Liver (tissue), 9 donors: ENCODE results near the gene ZSCAN16. TPM values are rescaled to one million over a fixed set of nuclear protein-coding genes. Genes with fewer than 3 reads are reported as not detected.

Experiments
- DNase-seq: peaks from one replicate; pipeline ENCODE4 v3.0.0-alpha.2; 2017; ENCODE audit warnings: low spot score
- H3K27ac ChIP-seq, 2 donors: one replicate each; pipeline ENCODE4 v1.7.0; 2013; ENCODE audit warnings: inconsistent platforms in 2 of 2, low read length in 2 of 2, control low read depth in 1 of 2, low read depth in 1 of 2, mild to moderate bottlenecking in 1 of 2
- H3K27me3 ChIP-seq, 4 donors: one replicate each; pipeline versions ENCODE4 v1.6.1 to v1.7.0; 2013; ENCODE audit warnings: low read length in 3 of 4, inconsistent platforms in 1 of 4, mild to moderate bottlenecking in 1 of 4, moderate library complexity in 1 of 4; ENCODE audit not compliant: control insufficient read depth in 4 of 4, insufficient read depth in 4 of 4
- H3K36me3 ChIP-seq, 4 donors: one replicate each; pipeline versions ENCODE4 v1.6.1 to v1.7.0; 2013; ENCODE audit warnings: low read length in 3 of 4, mild to moderate bottlenecking in 3 of 4, low read depth in 1 of 4, moderate library complexity in 1 of 4; ENCODE audit not compliant: control insufficient read depth in 4 of 4, insufficient read depth in 3 of 4
- H3K4me1 ChIP-seq, 4 donors: one replicate each; pipeline versions ENCODE4 v1.6.1 to v1.7.0; 2013; ENCODE audit warnings: low read length in 3 of 4, mild to moderate bottlenecking in 3 of 4, moderate library complexity in 1 of 4; ENCODE audit not compliant: control insufficient read depth in 4 of 4, insufficient read depth in 4 of 4
- H3K4me3 ChIP-seq, 3 donors: one replicate each; pipeline versions ENCODE4 v1.6.1 to v1.7.0; 2013; ENCODE audit warnings: low read length in 3 of 3, control low read depth in 1 of 3, low read depth in 1 of 3, mild to moderate bottlenecking in 1 of 3
- H3K9ac ChIP-seq, 2 donors: one replicate each; pipeline ENCODE4 v1.7.0; 2013; ENCODE audit warnings: low read length in 2 of 2, mild to moderate bottlenecking in 2 of 2, moderate library complexity in 2 of 2, control low read depth in 1 of 2, low read depth in 1 of 2
- H3K9me3 ChIP-seq, 4 donors: one replicate each; pipeline versions ENCODE4 v1.6.1 to v1.7.0; 2013; ENCODE audit warnings: low read length in 3 of 4; ENCODE audit not compliant: control insufficient read depth in 4 of 4
- FOXA2 ChIP-seq: IDR thresholded peaks from 2 replicates; pipeline ENCODE4 v1.6.1; 2016; ENCODE audit warnings: antibody characterized with exemption
- GABPA ChIP-seq, 2 donors: IDR thresholded peaks in 1 of 2; conservative IDR thresholded peaks in 1 of 2; 2 replicates each; pipeline ENCODE4 v1.6.1; 2016; ENCODE audit warnings: antibody characterized with exemption in 2 of 2, mild to moderate bottlenecking in 1 of 2, moderate library complexity in 1 of 2
- HNF4A ChIP-seq, 2 donors: conservative IDR thresholded peaks; 2 replicates each; pipeline ENCODE4 v1.6.1; 2016; ENCODE audit warnings: antibody characterized with exemption in 2 of 2, mild to moderate bottlenecking in 2 of 2
- JUND ChIP-seq, 2 donors: IDR thresholded peaks; 2 replicates each; pipeline ENCODE4 v1.6.1; 2016; ENCODE audit warnings: antibody characterized with exemption in 2 of 2
- NR2F2 ChIP-seq: IDR thresholded peaks from 2 replicates; pipeline ENCODE4 v1.6.1; 2016; ENCODE audit warnings: antibody characterized with exemption
- RAD21 ChIP-seq, 2 donors: IDR thresholded peaks; 2 replicates each; pipeline ENCODE4 v1.6.1; 2016; ENCODE audit warnings: antibody characterized with exemption in 2 of 2, mild to moderate bottlenecking in 2 of 2
- RXRA ChIP-seq, 2 donors: IDR thresholded peaks; 2 replicates each; pipeline ENCODE4 v1.6.1; 2017 to 2018; ENCODE audit warnings: antibody characterized with exemption in 2 of 2, mild to moderate bottlenecking in 1 of 2
- SP1 ChIP-seq: IDR thresholded peaks from 2 replicates; pipeline ENCODE4 v1.6.1; 2018; ENCODE audit warnings: antibody characterized with exemption, mild to moderate bottlenecking
- TAF1 ChIP-seq: conservative IDR thresholded peaks from 2 replicates; pipeline ENCODE4 v1.6.1; 2016; ENCODE audit warnings: antibody characterized with exemption, mild to moderate bottlenecking
- YY1 ChIP-seq: IDR thresholded peaks from 2 replicates; pipeline ENCODE4 v1.6.1; 2016; ENCODE audit warnings: antibody characterized with exemption, mild to moderate bottlenecking
- WGBS: extraction: QIAGEN DNeasy Blood & Tissue Kit; methylation state at CpG from one replicate; pipeline ENCODE4 v1.1.7; 2013; 5-methylcytosine and 5-hydroxymethylcytosine counted together
- polyA plus RNA-seq, 2 donors: library from polyadenylated mRNA; stranded (reverse) in 1 of 2; unstranded in 1 of 2; fragments of 200-250 nt in 1 of 2; fragments of >200 nt in 1 of 2; fragmentation: Nextera tagmentation in 1 of 2; extraction: Ambion mirVana in 1 of 2; gene quantifications; one replicate each; pipeline versions ENCODE4 v1.2.1 to v1.2.3, GENCODE V29; 2013 to 2015
- total RNA-seq, 2 donors: library from RNA; depleted of rRNA; stranded (reverse); fragments of >200 nt; gene quantifications; one replicate each; pipeline ENCODE4 v1.2.3, GENCODE V29; 2014
- TF ChIP-seq, protein P1 (sequence below): fragments of 150-350 bp; IDR thresholded peaks from 2 replicates; pipeline ENCODE4 v1.5.1; 2017; ENCODE audit warnings: improper control_type of control experiment, low read depth, low read length; ENCODE audit not compliant: missing input control
- TF ChIP-seq, protein P2 (sequence below): IDR thresholded peaks from 2 replicates; pipeline ENCODE4 v1.6.1; 2016; ENCODE audit warnings: antibody characterized with exemption, mild to moderate bottlenecking
- TF ChIP-seq, protein P3 (sequence below): IDR thresholded peaks from 2 replicates; pipeline ENCODE4 v1.6.1; 2016; ENCODE audit warnings: antibody characterized with exemption
- TF ChIP-seq, protein P4 (sequence below): IDR thresholded peaks from 2 replicates; pipeline ENCODE4 v1.6.1; 2016; ENCODE audit warnings: antibody characterized with exemption
- donor health status: healthy.
- donor health status: healthy.
- donor health status: healthy.
- donor health status: healthy.
- donor health status: healthy.

Gene ZSCAN16
- total and polyA plus RNA-seq, 4 donors, result 1.5 to 3.5 (median 2.7) TPM

DNA sequence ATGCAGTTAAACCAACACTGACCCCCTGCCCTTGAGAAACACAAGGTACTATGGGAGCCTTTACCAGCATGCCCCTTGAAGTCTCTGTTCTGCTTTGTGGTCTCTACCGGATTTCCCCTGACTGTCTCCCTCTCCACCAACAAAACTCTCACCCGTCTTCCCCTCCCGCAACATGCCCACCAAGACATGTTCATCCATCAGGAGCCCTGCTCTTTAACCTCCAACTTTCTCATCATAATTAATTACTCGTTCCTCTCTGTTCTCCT, 43.0 kb upstream of the ZSCAN16 start:
- H3K4me1 ChIP-seq, result peaks cover 2 to 10% (median 5%) of the 10 kb centered on the region in 4 donors
- H3K27me3 ChIP-seq, result no peaks in the 10 kb centered on the region
- H3K36me3 ChIP-seq, result peaks cover 0 to 11% (median 5%) of the 10 kb centered on the region in 4 donors
- no peak for DNase-seq
- TF ChIP-seq, protein P1, sequence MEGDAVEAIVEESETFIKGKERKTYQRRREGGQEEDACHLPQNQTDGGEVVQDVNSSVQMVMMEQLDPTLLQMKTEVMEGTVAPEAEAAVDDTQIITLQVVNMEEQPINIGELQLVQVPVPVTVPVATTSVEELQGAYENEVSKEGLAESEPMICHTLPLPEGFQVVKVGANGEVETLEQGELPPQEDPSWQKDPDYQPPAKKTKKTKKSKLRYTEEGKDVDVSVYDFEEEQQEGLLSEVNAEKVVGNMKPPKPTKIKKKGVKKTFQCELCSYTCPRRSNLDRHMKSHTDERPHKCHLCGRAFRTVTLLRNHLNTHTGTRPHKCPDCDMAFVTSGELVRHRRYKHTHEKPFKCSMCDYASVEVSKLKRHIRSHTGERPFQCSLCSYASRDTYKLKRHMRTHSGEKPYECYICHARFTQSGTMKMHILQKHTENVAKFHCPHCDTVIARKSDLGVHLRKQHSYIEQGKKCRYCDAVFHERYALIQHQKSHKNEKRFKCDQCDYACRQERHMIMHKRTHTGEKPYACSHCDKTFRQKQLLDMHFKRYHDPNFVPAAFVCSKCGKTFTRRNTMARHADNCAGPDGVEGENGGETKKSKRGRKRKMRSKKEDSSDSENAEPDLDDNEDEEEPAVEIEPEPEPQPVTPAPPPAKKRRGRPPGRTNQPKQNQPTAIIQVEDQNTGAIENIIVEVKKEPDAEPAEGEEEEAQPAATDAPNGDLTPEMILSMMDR, result no peak
- TF ChIP-seq, protein P2, sequence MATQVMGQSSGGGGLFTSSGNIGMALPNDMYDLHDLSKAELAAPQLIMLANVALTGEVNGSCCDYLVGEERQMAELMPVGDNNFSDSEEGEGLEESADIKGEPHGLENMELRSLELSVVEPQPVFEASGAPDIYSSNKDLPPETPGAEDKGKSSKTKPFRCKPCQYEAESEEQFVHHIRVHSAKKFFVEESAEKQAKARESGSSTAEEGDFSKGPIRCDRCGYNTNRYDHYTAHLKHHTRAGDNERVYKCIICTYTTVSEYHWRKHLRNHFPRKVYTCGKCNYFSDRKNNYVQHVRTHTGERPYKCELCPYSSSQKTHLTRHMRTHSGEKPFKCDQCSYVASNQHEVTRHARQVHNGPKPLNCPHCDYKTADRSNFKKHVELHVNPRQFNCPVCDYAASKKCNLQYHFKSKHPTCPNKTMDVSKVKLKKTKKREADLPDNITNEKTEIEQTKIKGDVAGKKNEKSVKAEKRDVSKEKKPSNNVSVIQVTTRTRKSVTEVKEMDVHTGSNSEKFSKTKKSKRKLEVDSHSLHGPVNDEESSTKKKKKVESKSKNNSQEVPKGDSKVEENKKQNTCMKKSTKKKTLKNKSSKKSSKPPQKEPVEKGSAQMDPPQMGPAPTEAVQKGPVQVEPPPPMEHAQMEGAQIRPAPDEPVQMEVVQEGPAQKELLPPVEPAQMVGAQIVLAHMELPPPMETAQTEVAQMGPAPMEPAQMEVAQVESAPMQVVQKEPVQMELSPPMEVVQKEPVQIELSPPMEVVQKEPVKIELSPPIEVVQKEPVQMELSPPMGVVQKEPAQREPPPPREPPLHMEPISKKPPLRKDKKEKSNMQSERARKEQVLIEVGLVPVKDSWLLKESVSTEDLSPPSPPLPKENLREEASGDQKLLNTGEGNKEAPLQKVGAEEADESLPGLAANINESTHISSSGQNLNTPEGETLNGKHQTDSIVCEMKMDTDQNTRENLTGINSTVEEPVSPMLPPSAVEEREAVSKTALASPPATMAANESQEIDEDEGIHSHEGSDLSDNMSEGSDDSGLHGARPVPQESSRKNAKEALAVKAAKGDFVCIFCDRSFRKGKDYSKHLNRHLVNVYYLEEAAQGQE, result no peak
- TF ChIP-seq JUND (IDR thresholded peaks at IDR 0.05), result no peak
- TF ChIP-seq, protein P3, sequence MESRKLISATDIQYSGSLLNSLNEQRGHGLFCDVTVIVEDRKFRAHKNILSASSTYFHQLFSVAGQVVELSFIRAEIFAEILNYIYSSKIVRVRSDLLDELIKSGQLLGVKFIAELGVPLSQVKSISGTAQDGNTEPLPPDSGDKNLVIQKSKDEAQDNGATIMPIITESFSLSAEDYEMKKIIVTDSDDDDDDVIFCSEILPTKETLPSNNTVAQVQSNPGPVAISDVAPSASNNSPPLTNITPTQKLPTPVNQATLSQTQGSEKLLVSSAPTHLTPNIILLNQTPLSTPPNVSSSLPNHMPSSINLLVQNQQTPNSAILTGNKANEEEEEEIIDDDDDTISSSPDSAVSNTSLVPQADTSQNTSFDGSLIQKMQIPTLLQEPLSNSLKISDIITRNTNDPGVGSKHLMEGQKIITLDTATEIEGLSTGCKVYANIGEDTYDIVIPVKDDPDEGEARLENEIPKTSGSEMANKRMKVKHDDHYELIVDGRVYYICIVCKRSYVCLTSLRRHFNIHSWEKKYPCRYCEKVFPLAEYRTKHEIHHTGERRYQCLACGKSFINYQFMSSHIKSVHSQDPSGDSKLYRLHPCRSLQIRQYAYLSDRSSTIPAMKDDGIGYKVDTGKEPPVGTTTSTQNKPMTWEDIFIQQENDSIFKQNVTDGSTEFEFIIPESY, result no peak
- H3K9me3 ChIP-seq, result no peaks in the 10 kb centered on the region
- H3K27ac ChIP-seq, result peak overlapping the region; percentile 81 to 82
- H3K4me3 ChIP-seq, result peak overlapping the region; percentile 62 to 94 (median 84)
- 24% methylated on average over 4 of the region's 4 CpGs for whole genome bisulfite sequencing
- peak overlapping the region; percentile 78 to 91 for H3K9ac ChIP-seq

DNA sequence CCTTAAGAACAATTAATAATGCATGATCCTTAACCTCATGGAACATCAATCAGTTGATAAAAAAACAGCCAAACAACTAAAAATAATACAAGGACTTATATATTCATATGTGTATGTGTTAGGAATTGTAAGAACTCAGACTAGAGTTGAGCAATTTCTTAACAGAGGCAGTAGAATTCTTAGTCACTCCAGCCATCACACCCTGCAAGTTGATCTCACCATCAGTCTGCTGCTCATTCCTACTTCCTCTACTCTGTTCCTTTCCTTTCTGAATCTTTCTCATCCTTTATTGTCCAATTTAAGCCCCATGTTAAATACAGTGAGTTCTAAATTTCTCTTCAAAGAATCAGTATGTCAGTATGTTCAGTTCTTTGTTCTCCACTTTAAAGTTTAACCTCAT, 41.5 kb upstream of the ZSCAN16 start:
- TF ChIP-seq FOXA2 (no peak), YY1 (no peak), GABPA (IDR thresholded peaks at IDR 0.05 in 1 of 2, conservative IDR thresholded peaks at IDR 0.05 in 1 of 2) (no peak), NR2F2 (no peak), TAF1 (no peak), HNF4A (conservative IDR thresholded peaks at IDR 0.05) (no peak), RAD21 (IDR thresholded peaks at IDR 0.05) (no peak), RXRA (IDR thresholded peaks at IDR 0.05) (no peak), SP1 (no peak)
- TF ChIP-seq, protein P3, result no peak
- TF ChIP-seq, protein P4, sequence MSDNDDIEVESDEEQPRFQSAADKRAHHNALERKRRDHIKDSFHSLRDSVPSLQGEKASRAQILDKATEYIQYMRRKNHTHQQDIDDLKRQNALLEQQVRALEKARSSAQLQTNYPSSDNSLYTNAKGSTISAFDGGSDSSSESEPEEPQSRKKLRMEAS, result no peak
- TF ChIP-seq, protein P1, result no peak
- TF ChIP-seq, protein P2, result no peak
- no peak overlapping the region for H3K4me3 ChIP-seq
- H3K27me3 ChIP-seq, result no peaks in the 10 kb centered on the region
- H3K9me3 ChIP-seq, result peaks cover 0 to 5% (median 2%) of the 10 kb centered on the region in 4 donors
- no peak for DNase-seq
- peaks cover 2 to 10% (median 5%) of the 10 kb centered on the region in 4 donors for H3K4me1 ChIP-seq
- no peak overlapping the region for H3K27ac ChIP-seq
- no peak overlapping the region for H3K9ac ChIP-seq
- peaks cover 4 to 15% (median 6%) of the 10 kb centered on the region in 4 donors for H3K36me3 ChIP-seq
